ENCODE data around the gene PAQR4.

Gene PAQR4

DNA sequence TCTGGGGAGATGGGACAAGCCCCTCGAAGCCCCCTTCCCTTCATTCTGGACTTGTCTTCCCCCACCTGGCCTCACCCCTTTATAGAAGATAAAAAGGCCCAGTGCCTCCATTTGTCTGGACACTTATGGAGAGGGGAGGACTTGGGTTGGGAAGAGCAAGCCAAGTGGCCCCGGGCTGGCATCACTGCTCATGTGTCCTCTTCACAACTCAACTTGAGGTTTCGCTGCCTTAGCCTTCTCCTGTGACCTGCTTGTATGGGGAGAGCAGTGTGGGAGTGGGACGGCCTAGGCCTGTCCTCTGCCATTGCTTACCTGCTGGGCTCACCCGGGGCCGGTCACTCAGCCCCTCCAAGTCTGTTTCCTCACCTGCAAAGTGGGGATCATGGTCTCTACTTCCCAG is 1.4 kb downstream of the PAQR4 start:
- TF ChIP-seq, protein P1, sequence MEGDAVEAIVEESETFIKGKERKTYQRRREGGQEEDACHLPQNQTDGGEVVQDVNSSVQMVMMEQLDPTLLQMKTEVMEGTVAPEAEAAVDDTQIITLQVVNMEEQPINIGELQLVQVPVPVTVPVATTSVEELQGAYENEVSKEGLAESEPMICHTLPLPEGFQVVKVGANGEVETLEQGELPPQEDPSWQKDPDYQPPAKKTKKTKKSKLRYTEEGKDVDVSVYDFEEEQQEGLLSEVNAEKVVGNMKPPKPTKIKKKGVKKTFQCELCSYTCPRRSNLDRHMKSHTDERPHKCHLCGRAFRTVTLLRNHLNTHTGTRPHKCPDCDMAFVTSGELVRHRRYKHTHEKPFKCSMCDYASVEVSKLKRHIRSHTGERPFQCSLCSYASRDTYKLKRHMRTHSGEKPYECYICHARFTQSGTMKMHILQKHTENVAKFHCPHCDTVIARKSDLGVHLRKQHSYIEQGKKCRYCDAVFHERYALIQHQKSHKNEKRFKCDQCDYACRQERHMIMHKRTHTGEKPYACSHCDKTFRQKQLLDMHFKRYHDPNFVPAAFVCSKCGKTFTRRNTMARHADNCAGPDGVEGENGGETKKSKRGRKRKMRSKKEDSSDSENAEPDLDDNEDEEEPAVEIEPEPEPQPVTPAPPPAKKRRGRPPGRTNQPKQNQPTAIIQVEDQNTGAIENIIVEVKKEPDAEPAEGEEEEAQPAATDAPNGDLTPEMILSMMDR (conservative IDR thresholded peaks at IDR 0.05; ENCODE audit: control insufficient read depth, insufficient read depth, low read depth, low read length) = no peak
- H3K4me3 ChIP-seq (ENCODE audit: control insufficient read depth, low read depth, low read length) = peak overlapping the region; percentile 57
- no peak for DNase-seq (ENCODE audit: low read depth)

DNA sequence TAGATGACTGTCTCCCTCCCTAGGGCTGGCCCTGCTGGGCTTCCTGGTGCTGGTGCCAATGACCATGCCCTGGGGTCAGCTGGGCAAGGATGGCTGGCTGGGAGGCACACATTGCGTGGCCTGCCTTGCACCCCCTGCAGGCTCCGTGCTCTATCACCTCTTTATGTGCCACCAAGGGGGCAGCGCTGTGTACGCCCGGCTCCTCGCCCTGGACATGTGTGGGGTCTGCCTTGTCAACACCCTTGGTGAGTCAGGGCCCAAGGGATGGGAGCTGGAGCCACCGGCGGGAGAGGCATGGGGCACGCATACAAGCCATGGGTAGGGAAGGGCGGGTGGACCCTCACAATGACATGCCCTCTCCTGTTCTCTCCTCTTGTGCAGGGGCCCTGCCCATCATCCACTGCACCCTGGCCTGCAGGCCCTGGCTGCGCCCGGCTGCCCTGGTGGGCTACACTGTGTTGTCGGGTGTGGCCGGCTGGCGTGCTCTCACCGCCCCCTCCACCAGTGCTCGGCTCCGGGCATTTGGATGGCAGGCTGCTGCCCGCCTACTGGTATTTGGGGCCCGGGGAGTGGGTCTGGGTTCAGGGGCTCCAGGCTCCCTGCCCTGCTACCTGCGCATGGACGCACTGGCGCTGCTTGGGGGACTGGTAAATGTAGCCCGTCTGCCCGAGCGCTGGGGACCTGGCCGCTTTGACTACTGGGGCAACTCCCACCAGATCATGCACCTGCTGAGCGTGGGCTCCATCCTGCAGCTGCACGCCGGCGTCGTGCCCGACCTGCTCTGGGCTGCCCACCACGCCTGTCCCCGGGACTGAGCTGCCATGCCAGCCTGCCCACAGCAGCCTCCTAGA is 2.2 kb downstream of the PAQR4 start:
- no peak for DNase-seq (ENCODE audit: low read depth)
- TF ChIP-seq, protein P1 (conservative IDR thresholded peaks at IDR 0.05; ENCODE audit: control insufficient read depth, insufficient read depth, low read depth, low read length) = no peak
- no peak overlapping the region for H3K4me3 ChIP-seq (ENCODE audit: control insufficient read depth, low read depth, low read length)

DNA sequence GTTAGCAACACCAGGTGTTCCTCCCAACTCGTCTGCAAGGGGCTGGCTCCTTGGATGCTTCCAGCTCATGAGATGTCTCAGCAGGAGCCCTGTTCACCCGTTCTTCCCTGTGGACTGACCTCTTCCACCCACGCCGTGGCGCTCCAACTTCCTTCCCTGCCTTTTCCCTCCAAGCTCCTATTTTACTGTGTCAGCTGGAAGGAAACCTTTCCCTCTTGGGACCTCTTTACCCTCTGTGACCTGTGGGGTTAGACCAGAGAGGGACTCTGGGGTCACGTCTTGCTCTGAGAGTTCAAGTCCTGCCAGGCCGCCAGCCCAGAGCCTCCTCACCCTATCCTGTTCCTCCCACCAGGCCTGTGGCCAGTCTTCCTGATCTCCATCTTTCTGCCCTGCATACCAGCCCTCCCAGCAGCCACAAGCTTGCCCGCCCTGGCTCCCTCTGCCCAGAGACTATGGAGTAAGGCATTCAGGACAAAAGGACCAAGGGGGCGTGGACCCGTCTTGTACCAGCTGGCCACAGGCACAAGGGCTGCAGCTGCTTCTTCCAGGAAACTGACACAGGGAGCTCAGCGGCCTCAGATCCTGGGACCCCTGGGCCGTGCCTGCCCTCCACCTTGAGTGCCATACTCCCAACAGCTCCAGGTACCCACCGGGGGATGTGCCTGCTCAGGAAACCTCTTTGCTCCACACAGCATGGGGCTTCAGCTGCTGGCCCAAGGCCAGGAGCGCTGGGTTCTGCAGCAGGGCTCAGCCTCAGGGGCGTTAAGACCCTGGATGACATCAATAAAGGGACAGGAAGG is 3.0 kb downstream of the PAQR4 start:
- H3K4me3 ChIP-seq (ENCODE audit: control insufficient read depth, low read depth, low read length) = no peak overlapping the region
- DNase-seq (ENCODE audit: low read depth) = no peak
- TF ChIP-seq, protein P1 (conservative IDR thresholded peaks at IDR 0.05; ENCODE audit: control insufficient read depth, insufficient read depth, low read depth, low read length) = no peak

DNA sequence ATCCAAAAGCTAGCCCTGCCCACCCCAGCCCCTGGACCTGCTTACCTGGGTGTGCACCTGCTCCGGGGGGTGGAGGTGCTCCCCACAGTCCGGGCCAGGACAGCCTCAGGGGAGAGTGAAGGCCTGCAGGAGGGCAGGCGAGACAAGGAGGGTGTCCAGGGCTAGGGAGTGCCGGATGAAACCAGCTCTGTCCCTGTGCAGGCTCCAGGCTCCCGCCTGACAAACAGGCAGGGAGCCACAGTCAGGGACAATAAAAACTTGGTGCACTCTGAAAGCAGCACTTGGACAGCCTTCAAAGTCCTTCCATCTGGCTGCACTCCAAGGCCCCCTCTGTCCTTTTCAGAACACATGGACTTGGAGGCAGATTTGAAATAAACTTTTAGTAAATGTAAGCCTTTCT is 3.9 kb downstream of the PAQR4 start:
- no peak overlapping the region for H3K4me3 ChIP-seq (ENCODE audit: control insufficient read depth, low read depth, low read length)
- TF ChIP-seq, protein P1 (conservative IDR thresholded peaks at IDR 0.05; ENCODE audit: control insufficient read depth, insufficient read depth, low read depth, low read length) = no peak
- DNase-seq (ENCODE audit: low read depth) = no peak

DNA sequence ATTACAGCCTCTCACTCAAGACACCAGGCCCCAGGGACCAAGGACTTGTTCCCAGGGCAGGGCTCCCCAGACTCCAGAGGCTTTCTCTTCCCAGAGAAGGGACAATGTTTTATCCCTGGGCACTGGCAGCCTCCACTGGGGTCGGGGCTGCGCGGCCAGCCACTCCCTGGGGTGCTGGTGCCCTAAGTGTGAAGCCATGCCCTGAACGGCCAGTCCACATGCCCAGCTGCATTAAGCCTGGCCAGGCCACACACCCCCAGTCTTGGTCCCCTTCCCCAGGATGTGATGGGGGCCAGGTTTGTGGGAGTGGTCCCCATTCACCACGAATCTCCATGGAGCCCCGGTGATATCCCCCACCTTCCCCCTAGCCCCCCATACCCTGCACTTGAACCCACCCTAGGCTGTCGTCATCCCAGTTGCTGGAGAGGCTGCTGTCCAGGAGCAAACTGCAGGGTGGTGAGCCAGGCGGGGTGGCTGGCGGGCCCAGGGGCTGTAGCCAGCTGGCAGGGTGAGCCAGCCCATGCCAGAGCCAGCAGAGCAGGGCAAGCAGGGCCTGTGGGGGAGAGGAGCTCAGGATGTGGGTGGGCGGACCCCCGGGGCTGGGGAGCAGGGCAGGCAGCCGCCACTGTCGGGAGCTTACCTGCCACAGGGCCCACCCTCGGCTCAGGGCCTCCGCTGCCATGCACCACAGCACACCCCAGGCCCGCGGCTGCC is 4.6 kb downstream of the PAQR4 start:
- TF ChIP-seq, protein P1 (conservative IDR thresholded peaks at IDR 0.05; ENCODE audit: control insufficient read depth, insufficient read depth, low read depth, low read length) = no peak
- H3K4me3 ChIP-seq (ENCODE audit: control insufficient read depth, low read depth, low read length) = no peak overlapping the region
- no peak for DNase-seq (ENCODE audit: low read depth)

DNA sequence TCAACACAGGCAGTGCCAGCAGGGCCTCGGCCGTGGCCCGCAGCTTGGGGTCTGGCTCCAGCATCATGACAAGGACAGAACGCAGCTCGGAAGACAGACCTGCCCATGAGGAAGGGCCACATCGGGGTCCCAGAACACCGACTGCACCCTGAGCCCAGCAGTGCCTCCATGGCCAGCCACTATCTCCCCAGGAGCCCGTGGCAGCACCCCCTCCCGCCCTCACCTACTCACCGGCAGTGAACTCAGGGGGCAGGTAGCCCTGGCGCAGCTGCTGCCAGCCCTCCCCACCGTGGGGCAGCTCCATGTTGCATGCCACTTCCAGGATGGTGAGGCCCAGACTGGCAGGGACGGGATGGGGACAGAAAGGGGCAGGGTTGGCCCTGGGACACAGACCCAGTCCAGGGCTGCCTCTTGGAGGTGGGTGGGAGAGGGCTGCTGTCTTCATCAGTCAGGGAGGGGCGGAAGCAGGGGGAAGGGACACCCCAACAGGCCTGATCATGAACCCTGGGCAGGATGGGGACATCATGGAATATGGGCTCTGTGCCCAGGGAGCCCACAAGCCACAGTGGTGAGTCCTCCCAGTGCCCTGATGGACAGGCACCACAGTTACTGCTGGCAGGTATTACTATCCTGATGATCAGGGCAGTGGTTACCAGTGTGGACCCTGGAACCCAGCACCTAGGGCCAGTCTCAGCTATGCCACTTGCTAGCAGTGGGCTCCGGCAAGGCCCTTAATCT is 5.3 kb downstream of the PAQR4 start:
- no peak overlapping the region for H3K4me3 ChIP-seq (ENCODE audit: control insufficient read depth, low read depth, low read length)
- TF ChIP-seq, protein P1 (conservative IDR thresholded peaks at IDR 0.05; ENCODE audit: control insufficient read depth, insufficient read depth, low read depth, low read length) = no peak
- DNase-seq (ENCODE audit: low read depth) = no peak
